ENCODE measurements around the gene NEXN.

The NEXN gene

GRCh38 chr1:77958850-77959249 lies 70.4 kb downstream of the NEXN start:
- H3K9me3 ChIP-seq (ENCODE audit: insufficient read depth, low read length) = no peaks in the 10 kb centered on the region
- H3K9me2 ChIP-seq (replicated peaks; ENCODE audit: insufficient read depth, low read length) = no peaks in the 10 kb centered on the region
- H3K36me3 ChIP-seq (ENCODE audit: low read length) = peaks cover 98% of the 10 kb centered on the region
- peaks cover 58% of the 10 kb centered on the region for H3K79me2 ChIP-seq (ENCODE audit: insufficient read depth, low read length)
- no peak overlapping the region for H3K4me2 ChIP-seq (ENCODE audit: low read depth, low read length, poor library complexity, severe bottlenecking)
- H3K4me3 ChIP-seq (ENCODE audit: insufficient read depth, low read length, poor library complexity, severe bottlenecking) = no peak overlapping the region
- peaks cover 40% of the 10 kb centered on the region for H3F3A ChIP-seq (ENCODE audit: insufficient read depth)
- TF ChIP-seq, protein P1, sequence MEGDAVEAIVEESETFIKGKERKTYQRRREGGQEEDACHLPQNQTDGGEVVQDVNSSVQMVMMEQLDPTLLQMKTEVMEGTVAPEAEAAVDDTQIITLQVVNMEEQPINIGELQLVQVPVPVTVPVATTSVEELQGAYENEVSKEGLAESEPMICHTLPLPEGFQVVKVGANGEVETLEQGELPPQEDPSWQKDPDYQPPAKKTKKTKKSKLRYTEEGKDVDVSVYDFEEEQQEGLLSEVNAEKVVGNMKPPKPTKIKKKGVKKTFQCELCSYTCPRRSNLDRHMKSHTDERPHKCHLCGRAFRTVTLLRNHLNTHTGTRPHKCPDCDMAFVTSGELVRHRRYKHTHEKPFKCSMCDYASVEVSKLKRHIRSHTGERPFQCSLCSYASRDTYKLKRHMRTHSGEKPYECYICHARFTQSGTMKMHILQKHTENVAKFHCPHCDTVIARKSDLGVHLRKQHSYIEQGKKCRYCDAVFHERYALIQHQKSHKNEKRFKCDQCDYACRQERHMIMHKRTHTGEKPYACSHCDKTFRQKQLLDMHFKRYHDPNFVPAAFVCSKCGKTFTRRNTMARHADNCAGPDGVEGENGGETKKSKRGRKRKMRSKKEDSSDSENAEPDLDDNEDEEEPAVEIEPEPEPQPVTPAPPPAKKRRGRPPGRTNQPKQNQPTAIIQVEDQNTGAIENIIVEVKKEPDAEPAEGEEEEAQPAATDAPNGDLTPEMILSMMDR (IDR thresholded peaks at IDR 0.05; ENCODE audit: insufficient read depth, low read length, poor library complexity, severe bottlenecking) = no peak
- TF ChIP-seq EZH2phosphoT487 (conservative IDR thresholded peaks at IDR 0.05; ENCODE audit: low read length) = no peak
- H3K27ac ChIP-seq (ENCODE audit: low read depth, low read length) = no peak overlapping the region
- H3K9ac ChIP-seq (ENCODE audit: low read length) = no peak overlapping the region
- H2AFZ ChIP-seq (ENCODE audit: low read depth, low read length, severe bottlenecking) = no peak overlapping the region
- peaks cover 59% of the 10 kb centered on the region for H4K20me1 ChIP-seq (ENCODE audit: low read depth, low read length)
- H3K27me3 ChIP-seq (ENCODE audit: low read length) = no peaks in the 10 kb centered on the region

GRCh38 chr1:77961392-77961791 lies 73.0 kb downstream of the NEXN start:
- H3K27me3 ChIP-seq (ENCODE audit: low read length) = no peaks in the 10 kb centered on the region
- H3K9me3 ChIP-seq (ENCODE audit: insufficient read depth, low read length) = no peaks in the 10 kb centered on the region
- no peak for TF ChIP-seq EZH2phosphoT487 (conservative IDR thresholded peaks at IDR 0.05; ENCODE audit: low read length)
- TF ChIP-seq, protein P1 (IDR thresholded peaks at IDR 0.05; ENCODE audit: insufficient read depth, low read length, poor library complexity, severe bottlenecking) = no peak
- H2AFZ ChIP-seq (ENCODE audit: low read depth, low read length, severe bottlenecking) = no peak overlapping the region
- no peak overlapping the region for H3K4me2 ChIP-seq (ENCODE audit: low read depth, low read length, poor library complexity, severe bottlenecking)
- no peak overlapping the region for H3K9ac ChIP-seq (ENCODE audit: low read length)
- peaks cover 40% of the 10 kb centered on the region for H3F3A ChIP-seq (ENCODE audit: insufficient read depth)
- H4K20me1 ChIP-seq (ENCODE audit: low read depth, low read length) = peaks cover 68% of the 10 kb centered on the region
- H3K36me3 ChIP-seq (ENCODE audit: low read length) = peaks cover 97% of the 10 kb centered on the region
- peaks cover 66% of the 10 kb centered on the region for H3K79me2 ChIP-seq (ENCODE audit: insufficient read depth, low read length)
- H3K27ac ChIP-seq (ENCODE audit: low read depth, low read length) = no peak overlapping the region
- H3K9me2 ChIP-seq (replicated peaks; ENCODE audit: insufficient read depth, low read length) = no peaks in the 10 kb centered on the region
- no peak overlapping the region for H3K4me3 ChIP-seq (ENCODE audit: insufficient read depth, low read length, poor library complexity, severe bottlenecking)

- H3K79me2 ChIP-seq (ENCODE audit: insufficient read depth, low read length) = peaks cover 78% of the 10 kb centered on the region
- H3K27ac ChIP-seq (ENCODE audit: low read depth, low read length) = no peak overlapping the region
- no peak overlapping the region for H2AFZ ChIP-seq (ENCODE audit: low read depth, low read length, severe bottlenecking)
- peaks cover 77% of the 10 kb centered on the region for H4K20me1 ChIP-seq (ENCODE audit: low read depth, low read length)
- no peak overlapping the region for H3K4me3 ChIP-seq (ENCODE audit: insufficient read depth, low read length, poor library complexity, severe bottlenecking)
- no peaks in the 10 kb centered on the region for H3K9me3 ChIP-seq (ENCODE audit: insufficient read depth, low read length)
- peaks cover 44% of the 10 kb centered on the region for H3F3A ChIP-seq (ENCODE audit: insufficient read depth)
- no peak for TF ChIP-seq EZH2phosphoT487 (conservative IDR thresholded peaks at IDR 0.05; ENCODE audit: low read length)
- TF ChIP-seq, protein P1 (IDR thresholded peaks at IDR 0.05; ENCODE audit: insufficient read depth, low read length, poor library complexity, severe bottlenecking) = no peak
- no peak overlapping the region for H3K9ac ChIP-seq (ENCODE audit: low read length)
- peaks cover 87% of the 10 kb centered on the region for H3K36me3 ChIP-seq (ENCODE audit: low read length)
- no peaks in the 10 kb centered on the region for H3K27me3 ChIP-seq (ENCODE audit: low read length)
- no peaks in the 10 kb centered on the region for H3K9me2 ChIP-seq (replicated peaks; ENCODE audit: insufficient read depth, low read length)
- no peak overlapping the region for H3K4me2 ChIP-seq (ENCODE audit: low read depth, low read length, poor library complexity, severe bottlenecking)
Observed at GRCh38 chr1:77966291-77966690, 77.9 kb downstream of the NEXN start.
